Fibroblast of skin of abdomen (primary cell): ENCODE measurements around the gene EMILIN3.

Experiments used
- DNase-seq: peaks from one replicate; pipeline ENCODE4 v3.0.0-alpha.2; 2013

EMILIN3 gene

GRCh38 chr20:41347523-41348429 is 18.8 kb downstream of the EMILIN3 start:
- peak; percentile 28 for DNase-seq

- DNase-seq = no peak
Measured at GRCh38 chr20:41345729-41346067, 20.9 kb downstream of the EMILIN3 start.

- DNase-seq = no peak
Measured at GRCh38 chr20:41344938-41345728, 21.5 kb downstream of the EMILIN3 start.

GRCh38 chr20:41344477-41344876 is 22.1 kb downstream of the EMILIN3 start:
- DNase-seq = no peak

- DNase-seq = no peak
Measured at GRCh38 chr20:41342474-41343464, 23.8 kb downstream of the EMILIN3 start.

- peak; percentile 86 for DNase-seq
Measured at GRCh38 chr20:41340327-41341055, 26.1 kb downstream of the EMILIN3 start, which contains the start of gene LPIN3. Gene LPIN3, plus strand, starts transcription at chr20:41340821. Its CDS starts 4,983 bp downstream, at chr20:41345804.

- peak; percentile 53 for DNase-seq
Measured at GRCh38 chr20:41339957-41340326, 26.7 kb downstream of the EMILIN3 start.

- no peak for DNase-seq
Measured at GRCh38 chr20:41336711-41337492, 29.7 kb downstream of the EMILIN3 start.

GRCh38 chr20:41335591-41335990 is 31.0 kb downstream of the EMILIN3 start:
- no peak for DNase-seq

GRCh38 chr20:41334443-41335421 is 31.9 kb downstream of the EMILIN3 start:
- DNase-seq = no peak

- DNase-seq = no peak
Measured at GRCh38 chr20:41334036-41334435, 32.6 kb downstream of the EMILIN3 start.

GRCh38 chr20:41331731-41332130 is 34.9 kb downstream of the EMILIN3 start:
- no peak for DNase-seq

GRCh38 chr20:41330941-41331340 is 35.7 kb downstream of the EMILIN3 start:
- no peak for DNase-seq

- DNase-seq = peak; percentile 79
Measured at GRCh38 chr20:41330343-41330720, 36.3 kb downstream of the EMILIN3 start.

- DNase-seq = peak; percentile 99
Measured at GRCh38 chr20:41329435-41330342, 36.9 kb downstream of the EMILIN3 start.

GRCh38 chr20:41327178-41327577 is 39.4 kb downstream of the EMILIN3 start:
- DNase-seq = no peak

- no peak for DNase-seq
Measured at GRCh38 chr20:41320976-41321375, 45.6 kb downstream of the EMILIN3 start.

- no peak for DNase-seq
Measured at GRCh38 chr20:41320441-41320840, 46.2 kb downstream of the EMILIN3 start.

GRCh38 chr20:41318271-41318649 is 48.4 kb downstream of the EMILIN3 start:
- DNase-seq = no peak
